Astrocyte (in vitro differentiated cells and primary cell): ENCODE results near the gene CNTN2.

Source experiments
- CTCF ChIP-seq: IDR thresholded peaks from 2 replicates; pipeline ENCODE4 v1.5.1; 2011; ENCODE audit warnings: low read depth, mild to moderate bottlenecking, inconsistent platforms, low read length, moderate library complexity; ENCODE audit not compliant: insufficient read depth
- EZH2 ChIP-seq: IDR thresholded peaks from 2 replicates; pipeline ENCODE4 v1.6.1; 2012; ENCODE audit warnings: mild to moderate bottlenecking, low read length, inconsistent platforms; ENCODE audit not compliant: insufficient read depth

DNA sequence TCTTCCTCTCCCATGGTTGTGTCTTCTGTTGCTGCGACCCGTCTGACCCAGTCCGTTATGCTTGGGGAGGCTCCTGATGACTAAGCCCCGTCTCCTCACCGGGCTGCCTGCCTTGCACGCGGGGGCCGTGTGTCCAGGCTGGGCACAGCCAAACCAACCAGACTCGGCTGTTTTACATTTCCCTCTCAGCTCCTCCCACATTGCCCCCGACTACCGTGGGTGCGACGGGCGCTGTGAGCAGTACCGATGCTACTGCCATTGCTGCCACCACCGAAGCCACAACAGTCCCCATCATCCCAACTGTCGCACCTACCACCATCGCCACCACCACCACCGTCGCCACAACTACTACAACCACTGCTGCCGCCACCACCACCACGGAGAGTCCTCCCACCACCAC, 46.0 kb upstream of the CNTN2 start:
- TF ChIP-seq CTCF (no peak), EZH2 (no peak)
